Heart left ventricle (tissue), 13 donors: ENCODE data around the gene CXCL5.

ENCODE experiments used
- CTCF ChIP-seq, 12 donors: fragments of 200-600 bp; sonication (generic) in 4 of 12; IDR thresholded peaks; one replicate each; pipeline versions ENCODE4 v1.5.0 to v1.8.0; 2018 to 2022; ENCODE audit warnings: antibody characterized with exemption in 12 of 12, mild to moderate bottlenecking in 5 of 12
- POLR2A ChIP-seq, 2 donors: fragments of 450-650 bp; IDR thresholded peaks; one replicate each; pipeline ENCODE4 v1.6.1; 2017; ENCODE audit warnings: antibody characterized with exemption in 2 of 2, mild to moderate bottlenecking in 2 of 2, moderate library complexity in 2 of 2
- donor health status: ischemic (EF 13 %, LVEDD 7.1; RV severe dilation, severe dysfunction).
- donor health status: DM: no; HTN: yes; CAD: no.
- donor health status: DM: no; HTN: no; CAD: no.
- donor health status: ischemic (EF 25% LVEDD 6.9; RV normal size, moderate dysfunction).
- donor health status: ischemic (EF 25% LVEDD 5.7; RV mildly dilated, moderate dysfunction).
- donor health status: ischemic (EF 35%, LVEDD 5.7; RV mildly dilated, moderate dysfunction).
- donor health status: nonischemic (EF 11% LVEDD 7.7; RV severe dilation, severe dysfunction).
- donor health status: DM: yes; HTN: yes; CAD: no.
- donor health status: PGD.
- donor health status: ischemic (EF 29% LVEDD 5.4; RV normal size, mild dysfunction).
- donor health status: nonischemic (EF 23%, LVEDD 6.1; RV moderate dilation, normal function).

DNA sequence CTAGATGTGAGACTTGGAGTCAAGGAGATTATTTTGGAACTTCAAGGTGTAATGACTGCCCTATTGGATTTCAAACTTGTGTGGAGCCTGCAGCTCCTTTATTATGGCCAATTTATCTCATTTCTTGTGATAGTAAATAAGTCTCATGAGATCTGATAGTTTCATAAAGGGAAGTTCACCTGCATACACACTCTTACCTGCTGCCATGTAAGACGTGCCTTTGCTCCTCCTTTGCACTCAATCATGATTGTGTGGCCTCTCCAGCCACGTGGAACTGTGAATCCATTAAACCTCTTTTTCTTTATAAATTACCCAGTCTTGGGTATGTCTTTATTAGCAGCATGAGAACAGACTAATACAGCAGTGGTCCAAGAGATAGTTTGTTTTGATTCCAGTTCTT, 35.8 kb downstream of the CXCL5 start:
- TF ChIP-seq POLR2A (IDR thresholded peaks at IDR 0.05) = no peak
- no peak for TF ChIP-seq CTCF (IDR thresholded peaks at IDR 0.05)
